WTC11 (cell line): ENCODE measurements around the gene GLI1. TPM values are rescaled to one million over a fixed set of nuclear protein-coding genes. Genes with fewer than 3 reads are reported as not detected.

ENCODE experiments used
- AFF4 ChIP-seq: sonication (generic); formaldehyde crosslinking; IDR thresholded peaks from 2 replicates; pipeline ENCODE4 v1.8.1; 2023; ENCODE audit warnings: mild to moderate bottlenecking, missing genetic modification reagents, borderline replicate concordance
- ARID4B ChIP-seq: sonication (generic); formaldehyde crosslinking; IDR thresholded peaks from 2 replicates; pipeline ENCODE4 v1.8.0; 2023; ENCODE audit warnings: missing genetic modification reagents, mild to moderate bottlenecking, borderline replicate concordance
- ATF6 ChIP-seq: sonication (generic); formaldehyde crosslinking; IDR thresholded peaks from 2 replicates; pipeline ENCODE4 v1.8.1; 2023; ENCODE audit warnings: mild to moderate bottlenecking, missing genetic modification reagents
- CBFB ChIP-seq: sonication (generic); formaldehyde crosslinking; IDR thresholded peaks from 2 replicates; pipeline ENCODE4 v1.8.1; 2022; ENCODE audit warnings: mild to moderate bottlenecking, low read depth, missing genetic modification reagents
- CDX4 ChIP-seq: fragments of 250-450 bp; sonication (Bioruptor Pico); IDR thresholded peaks from 2 replicates; pipeline ENCODE4 v1.9.0; 2021; ENCODE audit warnings: moderate library complexity, mild to moderate bottlenecking, inconsistent platforms, borderline replicate concordance
- EMX1 ChIP-seq: fragments of 250-450 bp; sonication (Bioruptor Pico); IDR thresholded peaks from 2 replicates; pipeline ENCODE4 v1.8.0; 2021; ENCODE audit warnings: mild to moderate bottlenecking
- FOXP4 ChIP-seq: sonication (generic); formaldehyde crosslinking; IDR thresholded peaks from 2 replicates; pipeline ENCODE4 v1.8.0; 2022; ENCODE audit warnings: mild to moderate bottlenecking, missing genetic modification reagents
- GTF2I ChIP-seq: fragments of 250-450 bp; sonication (Bioruptor Pico); conservative IDR thresholded peaks from 2 replicates; pipeline ENCODE4 v1.4.0; 2021; ENCODE audit warnings: mild to moderate bottlenecking
- JAZF1 ChIP-seq: fragments of 250-450 bp; sonication (Bioruptor Pico); IDR thresholded peaks from 2 replicates; pipeline ENCODE4 v1.9.0; 2021; ENCODE audit warnings: moderate library complexity, mild to moderate bottlenecking, inconsistent platforms
- JUN ChIP-seq: sonication (generic); formaldehyde crosslinking; IDR thresholded peaks from 2 replicates; pipeline ENCODE4 v1.8.0; 2023; ENCODE audit warnings: mild to moderate bottlenecking, missing genetic modification reagents
- MAX ChIP-seq: sonication (generic); formaldehyde crosslinking; IDR thresholded peaks from 2 replicates; pipeline ENCODE4 v1.8.0; 2022; ENCODE audit warnings: mild to moderate bottlenecking, missing genetic modification reagents
- MXD4 ChIP-seq: fragments of 250-450 bp; sonication (Bioruptor Pico); IDR thresholded peaks from 2 replicates; pipeline ENCODE4 v1.8.0; 2021; ENCODE audit warnings: mild to moderate bottlenecking, moderate library complexity, borderline replicate concordance
- MYBL2 ChIP-seq: sonication (generic); formaldehyde crosslinking; IDR thresholded peaks from 2 replicates; pipeline ENCODE4 v1.8.1; 2023; ENCODE audit warnings: mild to moderate bottlenecking, moderate library complexity, missing genetic modification reagents
- NFE2L1 ChIP-seq: sonication (generic); formaldehyde crosslinking; IDR thresholded peaks from 2 replicates; pipeline ENCODE4 v1.8.1; 2023; ENCODE audit warnings: missing genetic modification reagents
- OVOL2 ChIP-seq: fragments of 250-450 bp; sonication (Bioruptor Pico); IDR thresholded peaks from 2 replicates; pipeline ENCODE4 v1.9.0; 2021; ENCODE audit warnings: mild to moderate bottlenecking, borderline replicate concordance
- SP1 ChIP-seq: sonication (generic); formaldehyde crosslinking; conservative IDR thresholded peaks from 2 replicates; pipeline ENCODE4 v1.8.1; 2022; ENCODE audit warnings: missing genetic modification reagents
- TCF7 ChIP-seq: sonication (generic); formaldehyde crosslinking; IDR thresholded peaks from 2 replicates; pipeline ENCODE4 v1.8.0; 2022; ENCODE audit warnings: mild to moderate bottlenecking, low read depth, missing genetic modification reagents, moderate library complexity
- TEAD1 ChIP-seq: sonication (generic); formaldehyde crosslinking; IDR thresholded peaks from 2 replicates; pipeline ENCODE4 v1.8.0; 2022; ENCODE audit warnings: mild to moderate bottlenecking, missing genetic modification reagents
- USF1 ChIP-seq: sonication (generic); formaldehyde crosslinking; IDR thresholded peaks from 2 replicates; pipeline ENCODE4 v1.8.0; 2022; ENCODE audit warnings: mild to moderate bottlenecking, missing genetic modification reagents
- ZMAT4 ChIP-seq: fragments of 250-450 bp; sonication (Bioruptor Pico); IDR thresholded peaks from 2 replicates; pipeline ENCODE4 v1.9.0; 2021; ENCODE audit warnings: mild to moderate bottlenecking
- ZNF121 ChIP-seq: sonication (generic); formaldehyde crosslinking; IDR thresholded peaks from 2 replicates; pipeline ENCODE4 v1.8.0; 2023; ENCODE audit warnings: missing genetic modification reagents
- ZNF232 ChIP-seq: sonication (generic); formaldehyde crosslinking; IDR thresholded peaks from 2 replicates; pipeline ENCODE4 v1.8.0; 2022; ENCODE audit warnings: mild to moderate bottlenecking, missing genetic modification reagents
- ZNF423 ChIP-seq: fragments of 250-450 bp; sonication (Bioruptor Pico); IDR thresholded peaks from 2 replicates; pipeline ENCODE4 v2.1.2; 2022; ENCODE audit warnings: mild to moderate bottlenecking, moderate library complexity
- ZSCAN18 ChIP-seq: fragments of 250-450 bp; sonication (Bioruptor Pico); IDR thresholded peaks from 2 replicates; pipeline ENCODE4 v2.1.2; 2022; ENCODE audit warnings: mild to moderate bottlenecking, moderate library complexity
- total RNA-seq: library from RNA; stranded (reverse); gene quantifications from 3 replicates; pipeline ENCODE4 v1.2.3, GENCODE V29; 2021

Gene GLI1
- total RNA-seq, 1 experiment from 2014 or later, result 16.2 TPM

GRCh38 chr12:57430931-57431566, 28.5 kb upstream of the GLI1 start, which contains the start of gene R3HDM2 (continued):
- TF ChIP-seq ZSCAN18 (CRISPR knock-in tag) (no peak), ZMAT4 (CRISPR knock-in tag) (no peak), TCF7 (CRISPR knock-in tag) (no peak), MXD4 (CRISPR knock-in tag) (no peak), MAX (CRISPR knock-in tag) (peak; percentile 96), GTF2I (CRISPR knock-in tag) (no peak), CDX4 (CRISPR knock-in tag) (no peak), JUN (CRISPR knock-in tag) (no peak), NFE2L1 (peak; percentile 84; the same call in 1 of the 2 replicates), ARID4B (CRISPR knock-in tag) (no peak; the same call in 1 of the 2 replicates), USF1 (peak; percentile 27; the same call in 1 of the 2 replicates), TEAD1 (CRISPR knock-in tag) (peak; percentile 91), ZNF121 (no peak), AFF4 (CRISPR knock-in tag) (no peak), ZNF232 (CRISPR knock-in tag) (0 out of 2 replicates have a peak, but pooled peaks have one; percentile 8), CBFB (no peak), SP1 (peak; percentile 76), ATF6 (no peak), JAZF1 (no peak), MYBL2 (CRISPR knock-in tag) (peak; percentile 74; the same call in 1 of the 2 replicates), EMX1 (CRISPR knock-in tag) (no peak), ZNF423 (CRISPR knock-in tag) (no peak), OVOL2 (no peak), FOXP4 (CRISPR knock-in tag) (peak; percentile 83)
